NCI-H146 treated with DMSO at 0.1 percent for 48 hours (cell line): ENCODE results near the gene ATG16L1.

Experiments
- DNase-seq: peaks from one replicate; lab custom pipeline; 2025; ENCODE audit not compliant: unreplicated experiment; lab: John Stamatoyannopoulos, UW

ATG16L1 gene

GRCh38 chr2:233258211-233258610, 6.7 kb downstream of the ATG16L1 start:
- DNase-seq, result no peak

GRCh38 chr2:233259730-233260129, 8.3 kb downstream of the ATG16L1 start:
- DNase-seq, result no peak

GRCh38 chr2:233260661-233261060, 9.2 kb downstream of the ATG16L1 start:
- no peak for DNase-seq

GRCh38 chr2:233261819-233262555, 10.5 kb downstream of the ATG16L1 start:
- DNase-seq, result no peak

GRCh38 chr2:233262562-233262961, 11.1 kb downstream of the ATG16L1 start:
- no peak for DNase-seq

GRCh38 chr2:233263045-233263570, 11.6 kb downstream of the ATG16L1 start:
- no peak for DNase-seq

GRCh38 chr2:233264667-233265066, 13.2 kb downstream of the ATG16L1 start:
- DNase-seq, result no peak

GRCh38 chr2:233265899-233266431, 14.5 kb downstream of the ATG16L1 start:
- DNase-seq, result no peak

- no peak for DNase-seq
Observed at GRCh38 chr2:233266481-233266880, 15.0 kb downstream of the ATG16L1 start.

- no peak for DNase-seq
Observed at GRCh38 chr2:233267516-233268245, 16.2 kb downstream of the ATG16L1 start.

- DNase-seq, result no peak
Observed at GRCh38 chr2:233270366-233270765, 18.9 kb downstream of the ATG16L1 start.

- DNase-seq, result no peak
Observed at GRCh38 chr2:233270951-233271350, 19.5 kb downstream of the ATG16L1 start.

- no peak for DNase-seq
Observed at GRCh38 chr2:233271693-233272092, 20.2 kb downstream of the ATG16L1 start.

- DNase-seq, result no peak
Observed at GRCh38 chr2:233273120-233273519, 21.6 kb downstream of the ATG16L1 start.

- DNase-seq, result no peak
Observed at GRCh38 chr2:233275223-233275622, 23.8 kb downstream of the ATG16L1 start.

GRCh38 chr2:233278921-233279320, 27.4 kb downstream of the ATG16L1 start:
- no peak for DNase-seq

- DNase-seq, result no peak
Observed at GRCh38 chr2:233280114-233280693, 28.7 kb downstream of the ATG16L1 start.

GRCh38 chr2:233281553-233281952, 30.1 kb downstream of the ATG16L1 start:
- no peak for DNase-seq

- no peak for DNase-seq
Observed at GRCh38 chr2:233281992-233282603, 30.6 kb downstream of the ATG16L1 start.

- DNase-seq, result no peak
Observed at GRCh38 chr2:233285921-233286320, 34.4 kb downstream of the ATG16L1 start.

GRCh38 chr2:233287871-233288270, 36.4 kb downstream of the ATG16L1 start:
- DNase-seq, result no peak
